Measurements from ENCODE around the gene BORCS5.
"Not testable (repeated sequence)": the region's sequence is repeated elsewhere in the genome, so short reads cannot be mapped to it uniquely, and the experiment has no call there.

Gene BORCS5

DNA sequence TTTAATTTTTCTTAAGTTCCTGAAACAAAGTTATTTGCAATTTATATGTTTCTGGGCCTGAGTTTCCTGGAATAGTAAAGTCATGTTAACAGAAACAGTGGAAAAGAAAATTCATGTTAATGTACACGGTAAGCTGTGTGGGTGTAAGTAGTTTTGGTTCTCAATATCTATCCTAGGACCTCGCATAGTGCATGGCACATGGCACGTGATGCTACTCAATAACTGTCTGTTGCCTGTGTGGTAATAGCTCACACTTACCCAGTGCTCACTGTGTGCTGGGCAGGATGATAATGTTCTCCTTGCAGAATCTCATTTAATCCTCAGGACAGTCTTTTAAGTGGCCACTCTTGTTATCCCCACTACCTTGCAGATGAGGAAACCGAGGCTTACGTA lies 105.0 kb downstream of the BORCS5 start:
- Mint-ChIP-seq H3K36me3 (peaks cover 24 to 26% of the 10 kb centered on the region in 2 donors), H3K9me3 (no peaks in the 10 kb centered on the region), H3K4me3 (no peak overlapping the region), H3K27me3 (no peaks in the 10 kb centered on the region), H3K4me1 (peaks cover 3 to 6% of the 10 kb centered on the region in 2 donors), H3K27ac (no peak overlapping the region)
- DNase-seq = no peak
- ATAC-seq (replicated peaks) = peak in 1 of 2 donors; percentile 46

DNA sequence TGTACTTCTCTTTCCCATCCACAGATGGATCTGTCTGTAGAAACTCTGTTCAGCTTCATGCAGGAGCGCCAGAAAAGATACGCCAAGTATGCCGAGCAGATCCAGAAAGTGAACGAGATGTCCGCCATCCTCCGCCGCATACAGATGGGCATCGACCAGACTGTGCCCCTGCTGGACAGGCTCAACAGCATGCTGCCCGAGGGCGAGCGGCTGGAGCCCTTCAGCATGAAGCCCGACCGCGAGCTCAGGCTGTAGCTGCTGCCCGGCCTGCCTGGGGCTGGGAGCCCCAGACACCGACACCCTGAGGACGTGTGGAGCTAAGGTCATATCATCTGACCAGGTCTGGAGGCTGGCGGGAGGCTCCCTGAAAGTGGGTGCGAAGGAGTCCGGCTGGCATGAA lies 108.6 kb downstream of the BORCS5 start:
- no peak overlapping the region for H3K4me3 Mint-ChIP-seq
- H3K4me1 Mint-ChIP-seq = peaks cover 3 to 20% of the 10 kb centered on the region in 2 donors
- H3K36me3 Mint-ChIP-seq = peaks cover 44 to 60% of the 10 kb centered on the region in 2 donors
- H3K27me3 Mint-ChIP-seq = no peaks in the 10 kb centered on the region
- ATAC-seq (replicated peaks) (no peak), DNase-seq (no peak)
- H3K9me3 Mint-ChIP-seq = no peaks in the 10 kb centered on the region
- H3K27ac Mint-ChIP-seq = no peak overlapping the region

GRCh38 chr12:12466157-12466556 lies 109.3 kb downstream of the BORCS5 start:
- Mint-ChIP-seq H3K27ac (no peak overlapping the region), H3K4me1 (peaks cover 3 to 24% of the 10 kb centered on the region in 2 donors), H3K9me3 (no peaks in the 10 kb centered on the region), H3K36me3 (peaks cover 48 to 64% of the 10 kb centered on the region in 2 donors), H3K4me3 (no peak overlapping the region), H3K27me3 (no peaks in the 10 kb centered on the region)
- no peak for DNase-seq
- ATAC-seq (replicated peaks) = peak; percentile 14 to 70

- Mint-ChIP-seq H3K9me3 (no peaks in the 10 kb centered on the region), H3K27me3 (no peaks in the 10 kb centered on the region), H3K4me1 (peaks cover 0 to 18% of the 10 kb centered on the region in 2 donors), H3K36me3 (peaks cover 52 to 66% of the 10 kb centered on the region in 2 donors), H3K4me3 (no peak overlapping the region), H3K27ac (no peak overlapping the region)
- DNase-seq (no peak), ATAC-seq (replicated peaks) (peak in 1 of 2 donors; percentile 34)
These were observed 110.4 kb downstream of the BORCS5 start for GRCh38 chr12:12467264-12467663.

DNA sequence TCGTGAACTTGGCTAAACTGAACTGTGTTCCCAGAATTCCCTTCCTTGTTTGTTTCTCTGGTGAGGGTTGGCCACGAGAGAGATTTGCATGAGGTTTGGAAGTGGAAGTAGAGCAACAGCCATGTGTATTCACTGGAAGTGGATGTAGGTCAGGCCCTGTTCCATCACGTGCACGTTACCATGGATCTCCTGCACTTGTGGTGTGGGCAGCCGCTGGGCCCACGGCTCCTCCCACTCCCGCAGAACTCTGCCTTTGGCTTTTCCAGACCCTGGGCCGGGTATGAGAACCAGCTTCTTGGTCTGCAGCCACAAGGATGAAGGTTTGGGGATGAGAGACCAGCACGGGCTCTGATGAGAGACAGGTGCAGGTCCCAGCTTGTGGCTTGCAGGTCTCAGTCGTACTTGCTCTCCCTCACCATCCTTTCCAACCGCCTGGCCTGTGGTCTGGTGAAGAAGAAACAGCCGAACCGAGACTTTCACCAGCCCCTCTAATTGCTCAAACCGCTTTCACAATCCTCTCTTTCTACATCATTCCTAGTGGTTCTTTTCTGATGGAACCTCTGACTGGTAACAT lies 110.9 kb downstream of the BORCS5 start:
- ATAC-seq (replicated peaks) = no peak
- Mint-ChIP-seq H3K27ac (no peak overlapping the region), H3K4me1 (peaks cover 0 to 18% of the 10 kb centered on the region in 2 donors), H3K36me3 (peaks cover 52 to 66% of the 10 kb centered on the region in 2 donors), H3K27me3 (no peaks in the 10 kb centered on the region), H3K4me3 (no peak overlapping the region), H3K9me3 (no peaks in the 10 kb centered on the region)
- DNase-seq = no peak

DNA sequence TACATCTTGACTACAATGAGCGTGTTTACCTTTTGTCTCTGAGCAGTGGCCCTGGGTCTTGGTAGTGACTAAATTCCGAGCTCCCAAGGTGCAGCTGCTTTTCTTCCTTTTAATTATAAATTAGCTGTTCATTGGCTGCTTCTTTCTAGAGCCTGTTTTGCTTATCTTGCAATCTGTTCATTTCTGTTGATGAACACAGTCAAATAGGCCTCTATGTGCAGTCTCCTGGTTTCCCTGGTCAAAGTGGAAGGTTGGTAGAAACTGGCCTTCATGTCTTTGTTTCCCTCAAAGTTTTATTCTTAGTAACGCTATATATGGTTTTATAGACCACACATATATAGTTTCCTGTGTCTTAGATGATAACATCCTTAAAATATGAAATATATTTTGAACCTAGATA lies 111.7 kb downstream of the BORCS5 start:
- no peak for ATAC-seq (replicated peaks)
- DNase-seq = no peak
- H3K9me3 Mint-ChIP-seq = no peaks in the 10 kb centered on the region
- peaks cover 57 to 72% of the 10 kb centered on the region in 2 donors for H3K36me3 Mint-ChIP-seq
- no peak overlapping the region for H3K4me3 Mint-ChIP-seq
- no peak overlapping the region for H3K27ac Mint-ChIP-seq
- peaks cover 0 to 18% of the 10 kb centered on the region in 2 donors for H3K4me1 Mint-ChIP-seq
- no peaks in the 10 kb centered on the region for H3K27me3 Mint-ChIP-seq

DNA sequence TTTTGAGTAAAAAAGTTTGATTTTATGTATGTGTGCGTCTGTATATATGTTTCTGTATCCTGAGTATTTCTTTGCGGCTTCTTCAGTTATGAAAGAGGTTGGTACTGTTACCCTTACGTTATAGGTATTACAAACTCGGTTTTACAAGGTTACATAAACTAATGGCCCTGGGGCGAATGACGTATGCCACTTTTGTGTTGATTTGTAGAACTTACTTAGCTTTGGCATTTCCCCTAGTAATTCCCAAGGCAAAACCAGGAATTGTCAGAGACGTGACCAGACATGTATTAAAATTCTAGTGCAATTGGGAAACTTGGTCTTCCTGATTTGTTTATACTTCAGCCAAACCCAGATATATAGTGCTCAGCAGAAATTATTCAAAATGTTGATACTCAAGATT lies 112.5 kb downstream of the BORCS5 start:
- Mint-ChIP-seq H3K36me3 (peaks cover 54 to 75% of the 10 kb centered on the region in 2 donors), H3K27ac (no peak overlapping the region)

GRCh38 chr12:12470751-12471306 lies 114.0 kb downstream of the BORCS5 start:
- H3K36me3 Mint-ChIP-seq = peaks cover 47 to 74% of the 10 kb centered on the region in 2 donors
- no peak overlapping the region for H3K27ac Mint-ChIP-seq
- H3K4me1 Mint-ChIP-seq = peaks cover 8 to 24% of the 10 kb centered on the region in 2 donors
- ATAC-seq (replicated peaks) = no peak
- no peaks in the 10 kb centered on the region for H3K9me3 Mint-ChIP-seq
- H3K27me3 Mint-ChIP-seq = no peaks in the 10 kb centered on the region
- no peak overlapping the region for H3K4me3 Mint-ChIP-seq
- no peak for DNase-seq

More for the DNA sequence above, 112.5 kb downstream of the BORCS5 start:
- Mint-ChIP-seq H3K9me3 (no peaks in the 10 kb centered on the region), H3K27me3 (no peaks in the 10 kb centered on the region), H3K4me1 (peaks cover 2 to 21% of the 10 kb centered on the region in 2 donors), H3K4me3 (no peak overlapping the region)
- ATAC-seq (replicated peaks) (no peak), DNase-seq (no peak)

- H3K27me3 Mint-ChIP-seq; H3K27ac Mint-ChIP-seq; H3K4me3 Mint-ChIP-seq; DNase-seq; ATAC-seq (replicated peaks); H3K9me3 Mint-ChIP-seq: not testable (repeated sequence)
- Mint-ChIP-seq H3K4me1 (peaks cover 8 to 21% of the 10 kb centered on the region in 2 donors), H3K36me3 (peaks cover 37 to 69% of the 10 kb centered on the region in 2 donors)
These were observed 115.4 kb downstream of the BORCS5 start for GRCh38 chr12:12471982-12472961.

GRCh38 chr12:12473223-12473622 lies 116.3 kb downstream of the BORCS5 start:
- H3K4me1 Mint-ChIP-seq = peaks cover 8 to 16% of the 10 kb centered on the region in 2 donors
- H3K36me3 Mint-ChIP-seq = peaks cover 34 to 66% of the 10 kb centered on the region in 2 donors

DNA sequence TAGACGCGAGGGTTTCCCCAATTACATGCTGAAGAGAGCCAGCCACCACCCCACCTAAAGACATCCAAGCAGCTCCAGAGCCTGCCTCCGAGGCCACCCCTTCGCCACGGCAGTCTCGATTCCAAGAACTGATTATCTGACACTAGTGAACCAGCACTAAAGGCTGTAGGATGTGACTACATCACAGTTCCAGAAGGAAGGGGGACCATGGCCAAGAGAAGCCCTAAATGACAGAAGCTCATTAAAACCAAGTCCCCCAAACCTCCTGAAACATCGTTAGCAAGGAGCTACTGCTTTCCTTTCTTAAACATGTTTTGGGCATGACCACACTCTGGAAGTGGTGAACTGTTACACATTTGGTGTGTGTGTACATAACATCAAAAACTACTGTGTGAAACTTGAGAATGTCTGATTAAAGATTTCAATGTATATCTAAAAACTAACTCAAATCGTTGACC lies 117.6 kb downstream of the BORCS5 start:
- Mint-ChIP-seq H3K27ac (no peak overlapping the region), H3K4me1 (peaks cover 8 to 16% of the 10 kb centered on the region in 2 donors), H3K36me3 (peaks cover 27 to 61% of the 10 kb centered on the region in 2 donors), H3K9me3 (no peaks in the 10 kb centered on the region), H3K27me3 (no peaks in the 10 kb centered on the region), H3K4me3 (no peak overlapping the region)
- DNase-seq (no peak), ATAC-seq (replicated peaks) (no peak)

More at GRCh38 chr12:12473223-12473622, 116.3 kb downstream of the BORCS5 start:
- DNase-seq (no peak), ATAC-seq (replicated peaks) (no peak)
- H3K27ac Mint-ChIP-seq = no peak overlapping the region
- no peak overlapping the region for H3K4me3 Mint-ChIP-seq
- H3K27me3 Mint-ChIP-seq = no peaks in the 10 kb centered on the region
- no peaks in the 10 kb centered on the region for H3K9me3 Mint-ChIP-seq

- H3K9me3 Mint-ChIP-seq = no peaks in the 10 kb centered on the region
- ATAC-seq (replicated peaks) = peak; percentile 45 to 78
- peaks cover 8 to 13% of the 10 kb centered on the region in 2 donors for H3K4me1 Mint-ChIP-seq
- no peak for DNase-seq
- H3K27ac Mint-ChIP-seq = peak overlapping the region; percentile 26
- no peaks in the 10 kb centered on the region for H3K27me3 Mint-ChIP-seq
- H3K4me3 Mint-ChIP-seq = no peak overlapping the region
- peaks cover 28 to 55% of the 10 kb centered on the region in 2 donors for H3K36me3 Mint-ChIP-seq
These were observed 118.3 kb downstream of the BORCS5 start for GRCh38 chr12:12474931-12475795.

DNA sequence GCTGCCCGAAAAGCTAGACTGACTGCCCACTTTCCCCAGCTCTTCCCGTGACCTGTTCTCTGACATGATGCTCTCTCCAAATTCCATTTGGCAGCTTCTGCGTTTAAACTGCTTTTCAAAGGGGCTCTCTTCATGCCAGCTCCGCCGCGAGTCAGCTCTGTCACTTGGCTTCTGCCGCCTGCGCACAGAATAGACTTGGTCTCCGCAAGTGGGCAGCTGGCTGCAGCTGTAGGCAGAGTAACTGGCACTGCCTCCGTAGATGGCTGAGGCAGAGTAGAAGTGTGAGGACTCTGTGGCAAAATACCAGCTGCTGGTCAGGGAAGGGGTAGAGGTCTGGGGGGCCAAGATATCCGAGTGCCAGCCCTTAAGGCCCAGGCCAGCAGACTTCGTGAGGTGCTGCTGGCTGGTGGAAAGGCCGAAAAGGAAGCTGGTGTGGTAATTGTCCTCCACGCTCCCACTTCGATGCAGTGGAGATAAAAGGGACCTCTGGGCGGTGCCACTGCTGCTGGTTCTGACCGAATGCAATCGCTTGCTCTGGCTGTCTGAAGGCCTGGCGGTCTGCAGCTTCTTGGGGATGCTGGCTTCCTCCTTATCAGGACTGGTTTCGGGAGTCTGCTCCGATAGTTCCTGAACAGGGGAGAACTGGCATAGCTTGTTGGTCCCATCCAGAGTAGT lies 120.1 kb downstream of the BORCS5 start:
- Mint-ChIP-seq H3K27ac (no peak overlapping the region), H3K9me3 (no peaks in the 10 kb centered on the region), H3K4me1 (peaks cover 5 to 8% of the 10 kb centered on the region in 2 donors), H3K4me3 (no peak overlapping the region), H3K36me3 (peaks cover 13 to 40% of the 10 kb centered on the region in 2 donors), H3K27me3 (no peaks in the 10 kb centered on the region)
- ATAC-seq (replicated peaks) (no peak), DNase-seq (no peak)

All from stimulated activated naive B cell treated with anti-CD40 and anti-IgM and Interleukin-4, amounts not matched to agents 10 μg/mL and 1 μg/mL and 100 μg/mL, for 72 hours (primary cell).